Keratinocyte (primary cell): ENCODE data around the gene IVNS1ABP. TPM values are rescaled to one million over a fixed set of nuclear protein-coding genes. Genes with fewer than 3 reads are reported as not detected.

Source experiments
- DNase-seq: peaks from one replicate; pipeline ENCODE4 v3.0.0-alpha.2; 2011; ENCODE audit warnings: low read depth, missing footprints, low spot score
- FAIRE-seq: peaks from 2 replicates; lab custom pipeline; 2011; peaks lifted over from hg19 to GRCh38; lab: Jason Lieb, UNC
- H2AFZ ChIP-seq: 2 replicates; pipeline ENCODE4 v1.6.0; 2012; ENCODE audit warnings: low read length, control low read depth, inconsistent platforms; ENCODE audit not compliant: control insufficient read depth
- H3K27ac ChIP-seq: 2 replicates; pipeline ENCODE4 v1.5.1; 2011; ENCODE audit warnings: low read length; ENCODE audit not compliant: control insufficient read depth, insufficient read depth
- H3K27me3 ChIP-seq: 3 replicates; pipeline ENCODE4 v1.6.0; 2011; ENCODE audit warnings: low read length; ENCODE audit not compliant: control insufficient read depth, insufficient read depth; ENCODE audit errors: extremely low read depth
- H3K36me3 ChIP-seq, 2 experiments: 2 replicates in 1 of 2; 3 replicates in 1 of 2; pipeline ENCODE4 v1.5.1; 2011; ENCODE audit warnings: low read length in 2 of 2, mild to moderate bottlenecking in 1 of 2; ENCODE audit not compliant: control insufficient read depth in 2 of 2, insufficient read depth in 2 of 2; ENCODE audit errors: extremely low read depth in 1 of 2
- H3K4me1 ChIP-seq: 3 replicates; pipeline ENCODE4 v1.5.1; 2011; ENCODE audit warnings: low read length; ENCODE audit not compliant: control insufficient read depth, insufficient read depth; ENCODE audit errors: extremely low read depth
- H3K4me2 ChIP-seq: 3 replicates; pipeline ENCODE4 v1.6.0; 2011; ENCODE audit warnings: low read depth, low read length; ENCODE audit not compliant: control insufficient read depth, insufficient read depth; ENCODE audit errors: extremely low read depth
- H3K4me3 ChIP-seq, 3 experiments: fragments of 200-600 bp in 1 of 3; sonication (generic) in 1 of 3; 2 replicates in 2 of 3; 3 replicates in 1 of 3; pipeline ENCODE4 v1.5.1; 2011 to 2016; ENCODE audit warnings: low read length in 3 of 3, mild to moderate bottlenecking in 3 of 3, control low read depth in 2 of 3, inconsistent platforms in 1 of 3, low read depth in 1 of 3, mixed read lengths in 1 of 3, mixed run types in 1 of 3, moderate library complexity in 1 of 3; ENCODE audit not compliant: control insufficient read depth in 2 of 3, insufficient read depth in 2 of 3; ENCODE audit errors: extremely low read depth in 1 of 3
- H3K79me2 ChIP-seq: 2 replicates; pipeline ENCODE4 v1.6.0; 2012; ENCODE audit warnings: low read length; ENCODE audit not compliant: control insufficient read depth, insufficient read depth
- H3K9ac ChIP-seq: 3 replicates; pipeline ENCODE4 v1.6.0; 2011; ENCODE audit warnings: low read length; ENCODE audit not compliant: control insufficient read depth, insufficient read depth; ENCODE audit errors: extremely low read depth
- H3K9me1 ChIP-seq: 3 replicates; pipeline ENCODE4 v1.6.0; 2011; ENCODE audit warnings: low read length; ENCODE audit not compliant: control insufficient read depth, insufficient read depth; ENCODE audit errors: extremely low read depth
- H3K9me3 ChIP-seq: 2 replicates; pipeline ENCODE4 v1.5.1; 2012; ENCODE audit warnings: low read depth, low read length; ENCODE audit not compliant: control insufficient read depth
- H4K20me1 ChIP-seq: 3 replicates; pipeline ENCODE4 v1.6.0; 2011; ENCODE audit warnings: low read length; ENCODE audit not compliant: control insufficient read depth, insufficient read depth; ENCODE audit errors: extremely low read depth
- CTCF ChIP-seq, 3 experiments: IDR thresholded peaks in 1 of 3; conservative IDR thresholded peaks in 1 of 3; optimal IDR thresholded peaks in 1 of 3; 2 replicates in 2 of 3; 3 replicates in 1 of 3; pipeline versions ENCODE3 to v1.5.1; 2011; ENCODE audit warnings: low read length in 3 of 3, mild to moderate bottlenecking in 3 of 3, moderate library complexity in 2 of 3, control low read depth in 1 of 3, inconsistent platforms in 1 of 3; ENCODE audit not compliant: insufficient read depth in 2 of 3; ENCODE audit errors: extremely low read depth in 1 of 3
- EZH2 ChIP-seq: IDR thresholded peaks from one replicate; pipeline ENCODE4 v1.6.1; 2012; ENCODE audit warnings: inconsistent platforms, mild to moderate bottlenecking, low read length, moderate library complexity
- dilution Hi-C: fragments of 300-500 bp; cut with MboI; formaldehyde crosslinking; loops from one replicate; pipeline ENCODE4 v1.7.0; 2020; ENCODE audit warnings: low sequenced_read_pairs; ENCODE audit not compliant: extremely low pct_ligation_motif_present
- polyA plus RNA-seq, 5 experiments: library from polyadenylated mRNA; depleted of rRNA in 3 of 5; stranded (reverse) in 3 of 5; stranded (forward) in 1 of 5; unstranded in 1 of 5; fragments of >200 nt; gene quantifications; 1 replicate in 1 of 5; 2 replicates in 3 of 5; 3 replicates in 1 of 5; pipeline versions ENCODE4 v1.2.1 to v1.2.3, GENCODE V29; 2011 to 2012; ENCODE audit warnings: missing spikeins in 2 of 5, low read depth in 1 of 5, low replicate concordance in 1 of 5

The IVNS1ABP gene
- polyA plus RNA-seq, 1 donor (not counting 4 experiments of a cell fraction or from before 2014, with no cell fraction given): 162 TPM

GRCh38 chr1:185260611-185261010 lies 56.4 kb downstream of the IVNS1ABP start:
- H3K4me1 ChIP-seq: no peaks in the 10 kb centered on the region
- H3K9me3 ChIP-seq: no peaks in the 10 kb centered on the region
- H3K36me3 ChIP-seq: no peaks in the 10 kb centered on the region
- DNase-seq (no peak), FAIRE-seq (no peak)
- H3K27ac ChIP-seq: no peak overlapping the region
- H4K20me1 ChIP-seq: no peaks in the 10 kb centered on the region
- H3K9ac ChIP-seq: no peak overlapping the region
- no peak overlapping the region for H3K4me2 ChIP-seq
- H3K27me3 ChIP-seq: no peaks in the 10 kb centered on the region
- H2AFZ ChIP-seq: no peak overlapping the region
- no peaks in the 10 kb centered on the region for H3K9me1 ChIP-seq
- dilution Hi-C loops: no loop called here
- no peaks in the 10 kb centered on the region for H3K79me2 ChIP-seq
- TF ChIP-seq CTCF (optimal IDR thresholded peaks at IDR 0.05 in 1 of 3, IDR thresholded peaks at IDR 0.05 in 1 of 3, conservative IDR thresholded peaks at IDR 0.05 in 1 of 3; ENCODE audit: extremely low read depth in 1 of 3, insufficient read depth in 2 of 3, low read length in 3 of 3): no peak
- no peak for TF ChIP-seq EZH2
- H3K4me3 ChIP-seq: no peak overlapping the region

- Histone ChIP-seq H3K9ac (no peak overlapping the region), H3K9me3 (no peaks in the 10 kb centered on the region), H3K36me3 (no peaks in the 10 kb centered on the region), H4K20me1 (no peaks in the 10 kb centered on the region), H2AFZ (no peak overlapping the region), H3K27ac (no peak overlapping the region), H3K9me1 (no peaks in the 10 kb centered on the region), H3K4me3 (no peak overlapping the region), H3K79me2 (no peaks in the 10 kb centered on the region), H3K27me3 (no peaks in the 10 kb centered on the region), H3K4me1 (no peaks in the 10 kb centered on the region), H3K4me2 (no peak overlapping the region)
- FAIRE-seq: no peak
- DNase-seq: no peak
- no peak for TF ChIP-seq CTCF (optimal IDR thresholded peaks at IDR 0.05 in 1 of 3, IDR thresholded peaks at IDR 0.05 in 1 of 3, conservative IDR thresholded peaks at IDR 0.05 in 1 of 3; ENCODE audit: extremely low read depth in 1 of 3, insufficient read depth in 2 of 3, low read length in 3 of 3)
- TF ChIP-seq EZH2: no peak
- dilution Hi-C loops: no loop called here
These were observed 58.4 kb downstream of the IVNS1ABP start for GRCh38 chr1:185258676-185259075.
